HG03354 (cell line): ENCODE results near the gene PSENEN.
A peak's percentile ranks its signal among the peaks of the same experiment; 100 is the strongest.

Experiments
- ATAC-seq: cut with Tn5 transposase; IDR thresholded peaks from one replicate; pipeline ENCODE4 v1.9.1; 2021; ENCODE audit warnings: mild to moderate bottlenecking; ENCODE audit not compliant: unreplicated experiment, poor library complexity, severe bottlenecking

PSENEN gene, protein sequence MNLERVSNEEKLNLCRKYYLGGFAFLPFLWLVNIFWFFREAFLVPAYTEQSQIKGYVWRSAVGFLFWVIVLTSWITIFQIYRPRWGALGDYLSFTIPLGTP

GRCh38 chr19:35745328-35746086 lies at the start of gene PSENEN, which contains the start of gene U2AF1L4:
Gene PSENEN (plus strand): TSS chr19:35745651. CDS start chr19:35745931, 280 bp downstream.
Gene U2AF1L4 (minus strand): TSS chr19:35745418. CDS start chr19:35745391, 27 bp downstream.
- ATAC-seq = peak; percentile 52

- no peak for ATAC-seq
Measured at GRCh38 chr19:35695895-35696422, 49.5 kb upstream of the PSENEN start.

DNA sequence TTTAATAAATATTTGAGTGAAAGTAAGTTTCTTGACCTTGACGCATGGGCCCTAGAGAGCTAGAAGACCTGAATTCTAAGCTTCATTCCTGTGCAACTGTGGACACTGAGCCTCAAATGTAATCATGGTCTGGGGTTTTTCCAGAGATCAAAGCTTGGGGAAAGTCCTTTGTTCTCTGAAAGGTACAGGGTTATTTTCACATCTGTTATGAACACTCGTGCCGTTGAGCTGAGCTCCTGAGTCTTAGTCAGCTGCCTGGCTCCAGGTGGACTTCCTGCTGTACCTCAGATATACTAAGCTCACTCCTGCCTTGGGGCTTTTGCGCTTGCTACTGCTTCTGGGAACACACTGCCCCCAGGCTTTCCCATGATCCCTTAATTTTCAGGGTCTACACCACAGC lies 48.6 kb upstream of the PSENEN start:
- no peak for ATAC-seq

DNA sequence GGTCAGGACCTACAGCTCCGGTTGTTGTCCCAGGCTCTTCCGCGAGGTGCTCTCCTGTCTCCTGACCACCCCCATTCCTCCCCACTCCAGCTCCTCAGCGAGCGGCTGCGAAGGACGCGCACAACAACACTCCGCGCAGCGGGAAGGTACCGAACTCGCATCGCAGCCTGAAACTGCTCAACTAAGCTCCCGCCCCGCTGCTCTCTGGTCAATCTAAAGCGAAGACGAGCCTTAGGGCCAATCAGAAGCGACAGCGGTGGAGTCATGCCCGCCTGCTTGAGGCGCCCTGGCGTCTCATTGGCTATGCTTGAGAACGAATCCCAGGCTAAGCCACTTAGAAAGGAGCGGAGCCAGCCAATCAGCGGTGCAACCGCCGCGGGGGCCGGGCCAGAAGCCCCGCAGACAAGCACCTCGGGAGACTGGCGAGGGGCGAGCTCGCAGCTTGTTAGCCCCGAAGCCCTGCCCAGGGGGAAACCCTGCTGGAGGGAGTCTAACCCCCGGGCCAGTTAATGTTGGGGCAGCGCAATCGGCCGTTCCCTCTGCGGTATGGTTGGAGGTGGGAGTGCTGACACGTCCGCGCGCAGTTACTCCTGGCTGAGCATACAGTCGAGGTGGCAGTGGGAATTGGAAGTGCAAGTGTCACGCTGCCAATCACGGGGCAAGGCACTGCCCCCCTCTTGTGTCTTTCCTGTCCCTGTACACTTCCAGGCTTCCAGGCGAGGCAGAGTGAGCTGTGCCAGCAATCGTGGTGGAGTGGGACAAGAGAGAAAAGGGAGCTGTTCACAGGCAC lies 43.0 kb upstream of the PSENEN start:
- peak; percentile 96 for ATAC-seq

DNA sequence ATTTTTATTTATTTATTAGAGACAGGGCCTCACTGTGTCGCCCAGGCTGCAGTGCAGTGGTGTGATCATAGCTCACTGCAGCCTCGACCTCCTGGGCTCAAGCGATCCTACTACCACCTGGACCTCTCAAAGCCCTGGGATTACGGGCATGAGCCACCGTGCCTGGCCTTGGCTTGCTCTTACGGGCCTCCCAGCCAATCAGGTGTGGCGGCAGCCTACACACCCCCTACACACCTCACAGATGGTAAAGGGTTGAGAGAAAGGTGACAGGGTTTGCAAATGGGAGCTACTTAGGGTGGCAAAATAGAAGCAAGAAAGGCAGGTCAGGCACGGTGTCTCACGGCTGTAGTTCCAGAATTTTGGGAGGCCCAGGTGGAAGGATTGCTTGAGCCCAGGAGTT lies 42.1 kb upstream of the PSENEN start:
- ATAC-seq = no peak

DNA sequence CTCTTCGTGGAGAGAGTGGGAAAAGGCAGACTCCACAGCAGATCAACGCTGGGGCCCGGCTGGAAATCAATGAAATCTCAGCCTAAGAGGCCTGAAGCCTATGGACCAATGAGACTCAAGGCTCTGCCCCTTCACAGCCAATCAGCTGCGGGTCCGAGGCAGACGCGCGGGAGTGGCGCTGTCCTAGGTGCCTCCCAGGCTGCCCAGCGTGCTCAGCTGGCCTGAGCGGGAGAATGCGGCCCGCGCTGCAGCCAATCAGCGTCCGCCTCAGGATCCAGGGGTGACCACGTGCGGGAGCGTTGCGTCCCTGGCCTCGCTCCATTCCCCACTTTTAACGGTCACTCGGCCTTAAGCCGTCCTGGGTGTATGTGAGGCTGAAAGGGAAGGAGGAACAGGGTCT lies 41.2 kb upstream of the PSENEN start, which contains the start of gene ZBTB32:
Gene ZBTB32, plus strand, starts transcription at position 341 of the 400 bp plus-strand sequence. CDS start 10,069 bp downstream, outside the sequence.
- no peak for ATAC-seq

GRCh38 chr19:35708391-35708790 lies 37.1 kb upstream of the PSENEN start:
- no peak for ATAC-seq

GRCh38 chr19:35710784-35711723 lies 34.4 kb upstream of the PSENEN start:
- ATAC-seq = peak; percentile 42

- no peak for ATAC-seq
Measured at GRCh38 chr19:35712567-35713505, 32.6 kb upstream of the PSENEN start.

GRCh38 chr19:35713506-35713850 lies 32.0 kb upstream of the PSENEN start:
- no peak for ATAC-seq

GRCh38 chr19:35713904-35714495 lies 31.5 kb upstream of the PSENEN start:
- ATAC-seq = no peak

DNA sequence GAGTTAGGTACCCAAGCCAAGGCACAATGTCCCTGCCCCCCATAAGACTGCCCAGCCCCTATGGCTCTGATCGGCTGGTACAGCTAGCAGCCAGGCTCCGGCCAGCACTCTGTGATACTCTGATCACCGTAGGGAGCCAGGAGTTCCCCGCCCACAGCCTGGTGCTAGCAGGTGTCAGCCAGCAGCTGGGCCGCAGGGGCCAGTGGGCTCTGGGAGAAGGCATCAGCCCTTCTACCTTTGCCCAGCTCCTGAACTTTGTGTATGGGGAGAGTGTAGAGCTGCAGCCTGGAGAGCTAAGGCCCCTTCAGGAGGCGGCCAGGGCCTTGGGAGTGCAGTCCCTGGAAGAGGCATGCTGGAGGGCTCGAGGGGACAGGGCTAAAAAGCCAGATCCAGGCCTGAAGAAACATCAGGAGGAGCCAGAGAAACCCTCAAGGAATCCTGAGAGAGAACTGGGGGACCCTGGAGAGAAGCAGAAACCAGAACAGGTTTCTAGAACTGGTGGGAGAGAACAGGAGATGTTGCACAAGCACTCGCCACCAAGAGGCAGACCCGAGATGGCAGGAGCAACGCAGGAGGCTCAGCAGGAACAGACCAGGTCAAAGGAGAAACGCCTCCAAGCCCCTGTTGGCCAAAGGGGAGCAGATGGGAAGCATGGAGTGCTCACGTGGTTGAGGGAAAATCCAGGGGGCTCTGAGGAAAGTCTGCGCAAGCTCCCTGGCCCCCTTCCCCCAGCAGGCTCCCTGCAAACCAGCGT lies 30.7 kb upstream of the PSENEN start:
- no peak for ATAC-seq

GRCh38 chr19:35715355-35715809 lies 30.1 kb upstream of the PSENEN start:
- no peak for ATAC-seq

GRCh38 chr19:35715981-35716800 lies 29.3 kb upstream of the PSENEN start:
- no peak for ATAC-seq

GRCh38 chr19:35716801-35717664 lies 28.4 kb upstream of the PSENEN start:
- ATAC-seq = peak; percentile 69
